WTC11 (cell line): ENCODE results near the gene PYGB. TPM values are rescaled to one million over a fixed set of nuclear protein-coding genes. Genes with fewer than 3 reads are reported as not detected.

ENCODE experiments used
- ATAC-seq: fragments of 200-7000 bp; cut with Tn5 transposase; 2 replicates; pipeline ENCODE4 v1.10.0; 2021; ENCODE audit warnings: mild to moderate bottlenecking, moderate library complexity
- CTCF ChIA-PET: fragments of 300-600 bp; sonication (Branson Sonifier 250); formaldehyde crosslinking; loops from one replicate; lab custom pipeline; 2021; ENCODE audit warnings: antibody characterized with exemption; lab: Charles Lee
- POLR2A ChIA-PET: fragments of 350-600 bp; sonication (Branson Sonifier 250); formaldehyde crosslinking; loops from one replicate; lab custom pipeline; 2021; ENCODE audit warnings: antibody characterized with exemption; lab: Charles Lee
- DNase-seq: peaks from one replicate; pipeline ENCODE4 v3.0.0; 2021; ENCODE audit warnings: low spot score
- H3K27ac Mint-ChIP-seq: 2 replicates; pipeline ENCODE4 v1.8.0; 2021; ENCODE audit warnings: mixed read lengths
- H3K27me3 Mint-ChIP-seq: 2 replicates; pipeline ENCODE4 v1.8.0; 2021; ENCODE audit warnings: low read depth, mild to moderate bottlenecking, moderate library complexity, mixed read lengths
- H3K36me3 Mint-ChIP-seq: 2 replicates; pipeline ENCODE4 v1.8.0; 2021; ENCODE audit warnings: mixed read lengths
- H3K4me1 Mint-ChIP-seq: 2 replicates; pipeline ENCODE4 v1.8.0; 2022; ENCODE audit warnings: mixed read lengths
- H3K4me3 Mint-ChIP-seq: 2 replicates; pipeline ENCODE4 v1.8.0; 2021; ENCODE audit warnings: mild to moderate bottlenecking, moderate library complexity, mixed read lengths
- H3K9me3 Mint-ChIP-seq: 2 replicates; pipeline ENCODE4 v1.8.0; 2021; ENCODE audit warnings: mixed read lengths
- CREB1 ChIP-seq: sonication (generic); formaldehyde crosslinking; IDR thresholded peaks from 2 replicates; pipeline ENCODE4 v1.8.0; 2023; ENCODE audit warnings: mild to moderate bottlenecking, missing genetic modification reagents
- CTCF ChIP-seq: fragments of 200-600 bp; IDR thresholded peaks from 2 replicates; pipeline ENCODE4 v1.8.0; 2022; ENCODE audit warnings: antibody characterized with exemption
- E2F4 ChIP-seq: sonication (generic); formaldehyde crosslinking; IDR thresholded peaks from 2 replicates; pipeline ENCODE4 v1.8.1; 2022; ENCODE audit warnings: low read depth, mild to moderate bottlenecking, moderate library complexity, missing genetic modification reagents, borderline replicate concordance
- E2F5 ChIP-seq: sonication (generic); formaldehyde crosslinking; IDR thresholded peaks from 2 replicates; pipeline ENCODE4 v1.8.1; 2022; ENCODE audit warnings: mild to moderate bottlenecking, moderate library complexity, missing genetic modification reagents
- ELF4 ChIP-seq: sonication (generic); formaldehyde crosslinking; IDR thresholded peaks from 2 replicates; pipeline ENCODE4 v1.8.1; 2022; ENCODE audit warnings: low read depth, mild to moderate bottlenecking, moderate library complexity, missing genetic modification reagents
- FOXP4 ChIP-seq: sonication (generic); formaldehyde crosslinking; IDR thresholded peaks from 2 replicates; pipeline ENCODE4 v1.8.0; 2022; ENCODE audit warnings: mild to moderate bottlenecking, missing genetic modification reagents
- IRF2 ChIP-seq: sonication (generic); formaldehyde crosslinking; IDR thresholded peaks from 2 replicates; pipeline ENCODE4 v1.8.0; 2022; ENCODE audit warnings: low read depth, missing genetic modification reagents, borderline replicate concordance
- MLX ChIP-seq: sonication (generic); formaldehyde crosslinking; IDR thresholded peaks from 2 replicates; pipeline ENCODE4 v1.8.1; 2023; ENCODE audit warnings: mild to moderate bottlenecking, missing genetic modification reagents, moderate library complexity
- NR1H2 ChIP-seq: sonication (generic); formaldehyde crosslinking; IDR thresholded peaks from 2 replicates; pipeline ENCODE4 v1.9.0; 2021; ENCODE audit warnings: mild to moderate bottlenecking, moderate library complexity, missing genetic modification reagents
- NR2C2 ChIP-seq: sonication (generic); formaldehyde crosslinking; IDR thresholded peaks from 2 replicates; pipeline ENCODE4 v1.8.0; 2022; ENCODE audit warnings: mild to moderate bottlenecking, missing genetic modification reagents
- PREB ChIP-seq: sonication (generic); formaldehyde crosslinking; IDR thresholded peaks from 2 replicates; pipeline ENCODE4 v1.8.1; 2022; ENCODE audit warnings: mild to moderate bottlenecking, missing genetic modification reagents, moderate library complexity, borderline replicate concordance
- TP53 ChIP-seq: sonication (generic); formaldehyde crosslinking; IDR thresholded peaks from 2 replicates; pipeline ENCODE4 v1.8.1; 2023; ENCODE audit warnings: mild to moderate bottlenecking, missing genetic modification reagents
- ZBTB21 ChIP-seq: sonication (generic); formaldehyde crosslinking; IDR thresholded peaks from 2 replicates; pipeline ENCODE4 v1.8.1; 2023; ENCODE audit warnings: mild to moderate bottlenecking, missing genetic modification reagents, borderline replicate concordance
- ZMAT4 ChIP-seq: fragments of 250-450 bp; sonication (Bioruptor Pico); IDR thresholded peaks from 2 replicates; pipeline ENCODE4 v1.9.0; 2021; ENCODE audit warnings: mild to moderate bottlenecking
- ZNF121 ChIP-seq: sonication (generic); formaldehyde crosslinking; IDR thresholded peaks from 2 replicates; pipeline ENCODE4 v1.8.0; 2023; ENCODE audit warnings: missing genetic modification reagents
- ZNF138 ChIP-seq: sonication (generic); formaldehyde crosslinking; conservative IDR thresholded peaks from 2 replicates; pipeline ENCODE4 v1.8.1; 2022; ENCODE audit warnings: mild to moderate bottlenecking, moderate library complexity, missing genetic modification reagents
- ZNF281 ChIP-seq: sonication (generic); formaldehyde crosslinking; IDR thresholded peaks from 2 replicates; pipeline ENCODE4 v1.8.0; 2023; ENCODE audit warnings: mild to moderate bottlenecking, missing genetic modification reagents
- ZNF396 ChIP-seq: fragments of 250-450 bp; sonication (Bioruptor Pico); IDR thresholded peaks from 2 replicates; pipeline ENCODE4 v1.8.0; 2021; ENCODE audit warnings: mild to moderate bottlenecking, moderate library complexity, borderline replicate concordance
- total RNA-seq: library from RNA; stranded (reverse); gene quantifications from 3 replicates; pipeline ENCODE4 v1.2.3, GENCODE V29; 2021

PYGB gene
- total RNA-seq, 1 experiment from 2014 or later = 48.5 TPM

- CTCF ChIA-PET = interaction anchor here (1.0 to 2.2 kb wide), 2 partner anchors 111 kb away, joined by 4 to 7 read pairs; no protein-coding TSS in a partner anchor
- POLR2A ChIA-PET = no interaction called here
- Mint-ChIP-seq H3K9me3 (no peaks in the 10 kb centered on the region), H3K4me1 (no peaks in the 10 kb centered on the region), H3K4me3 (no peak overlapping the region), H3K27me3 (no peaks in the 10 kb centered on the region), H3K36me3 (peaks cover 34% of the 10 kb centered on the region), H3K27ac (no peak overlapping the region)
- TF ChIP-seq ZNF138 (CRISPR knock-in tag) (no peak), FOXP4 (CRISPR knock-in tag) (no peak), MLX (no peak), ZNF121 (no peak), NR1H2 (no peak), ELF4 (CRISPR knock-in tag) (no peak), ZNF396 (CRISPR knock-in tag) (no peak)
- ATAC-seq (no peak), DNase-seq (no peak)
Observed at GRCh38 chr20:25288291-25289181, 40.7 kb downstream of the PYGB start.

- Mint-ChIP-seq H3K9me3 (no peaks in the 10 kb centered on the region), H3K4me1 (peaks cover 5% of the 10 kb centered on the region; the same call in 1 of the 2 replicates), H3K27ac (no peak overlapping the region), H3K27me3 (no peaks in the 10 kb centered on the region), H3K4me3 (no peak overlapping the region), H3K36me3 (peaks cover 26% of the 10 kb centered on the region)
- no peak for ATAC-seq
- ChIA-PET CTCF (interaction anchor here (1.1 to 2.2 kb wide), 3 partner anchors 25 to 109 kb away, joined by 4 to 7 read pairs (median 4); no protein-coding TSS in a partner anchor), POLR2A (no interaction called here)
- DNase-seq = no peak
- TF ChIP-seq E2F4 (CRISPR knock-in tag) = no peak
- TF ChIP-seq FOXP4 (CRISPR knock-in tag) = no peak
- no peak for TF ChIP-seq ZBTB21
- no peak for TF ChIP-seq PREB (CRISPR knock-in tag)
- TF ChIP-seq CREB1 (CRISPR knock-in tag) = no peak
- no peak for TF ChIP-seq TP53
- TF ChIP-seq NR2C2 = no peak
- no peak for TF ChIP-seq ZNF138 (CRISPR knock-in tag)
- no peak for TF ChIP-seq IRF2 (CRISPR knock-in tag)
- TF ChIP-seq ZMAT4 = no peak
- TF ChIP-seq E2F5 = no peak
- TF ChIP-seq CTCF = no peak
- no peak for TF ChIP-seq ZNF281 (CRISPR knock-in tag)
Observed at GRCh38 chr20:25289886-25290597, 42.2 kb downstream of the PYGB start.
